ENCODE results near the gene ACTL8. TPM values are rescaled to one million over a fixed set of nuclear protein-coding genes. Genes with fewer than 3 reads are reported as not detected.
A peak's percentile ranks its signal among the peaks of the same experiment; 100 is the strongest.

Gene ACTL8
- total RNA-seq, 1 experiment from 2014 or later, result 0.69 TPM

- ChIA-PET POLR2A (no interaction called here), RAD21 (ENCODE audit: low non-redundant PET in 1 of 2, low total read pairs in 2 of 2, uncharacterized antibody in 2 of 2, unreplicated experiment in 2 of 2) (no interaction called here), CTCF (no interaction called here)
- DNase-seq (ENCODE audit: low read depth, low spot score) (no peak), ATAC-seq (peak; percentile 30; the same call in 1 of the 2 replicates)
- no TSS peak for BruUV-seq (replicated peaks)
- intact Hi-C loops (cut with micrococcal nuclease), result no loop called here
- Histone ChIP-seq H3K4me2 (ENCODE audit: low read length) (peak overlapping the region; percentile 23; the same call in 1 of the 2 replicates), H3K27me3 (ENCODE audit: insufficient read depth, low read length) (no peaks in the 10 kb centered on the region), H3K9me3 (ENCODE audit: control insufficient read depth in 1 of 2, insufficient read depth in 1 of 2, low read depth in 1 of 2, low read length in 2 of 2) (no peaks in the 10 kb centered on the region), H3K4me1 (ENCODE audit: control insufficient read depth in 1 of 2, insufficient read depth in 2 of 2, low read length in 2 of 2) (peaks cover 0 to 9% of the 10 kb centered on the region in 2 experiments; a peak in 1 of 4 replicates), H3K9ac (ENCODE audit: low read length) (no peak overlapping the region), H4K20me1 (ENCODE audit: insufficient read depth) (no peaks in the 10 kb centered on the region), H3K36me3 (ENCODE audit: control insufficient read depth in 1 of 2, insufficient read depth in 2 of 2, low read length in 2 of 2) (no peaks in the 10 kb centered on the region), H3K9me2 (ENCODE audit: insufficient read depth) (no peaks in the 10 kb centered on the region), H3K79me2 (ENCODE audit: insufficient read depth, low read length) (no peaks in the 10 kb centered on the region), H3K4me3 (replicated peaks in 1 of 2; ENCODE audit: low read depth in 1 of 2, low read length in 2 of 2) (no peak overlapping the region), H3K27ac (ENCODE audit: low read depth, low read length) (no peak overlapping the region), H2AFZ (ENCODE audit: low read depth, low read length, poor library complexity, severe bottlenecking) (no peak overlapping the region)
- TF ChIP-seq SP1 (IDR thresholded peaks at IDR 0.05; ENCODE audit: low read depth) (no peak), POLR2AphosphoS5 (IDR thresholded peaks at IDR 0.05; ENCODE audit: low read depth, low read length) (no peak), POLR2A (IDR thresholded peaks at IDR 0.05; ENCODE audit: borderline replicate concordance, extremely low read depth, insufficient read depth, insufficient read length) (no peak), CEBPB (IDR thresholded peaks at IDR 0.05; ENCODE audit: low read depth) (peak; percentile 84), FOSL1 (IDR thresholded peaks at IDR 0.05; ENCODE audit: low read depth) (0 out of 2 replicates have a peak, but pooled peaks have one; percentile 24), TCF7L2 (IDR thresholded peaks at IDR 0.05; ENCODE audit: borderline replicate concordance, extremely low read depth, insufficient read depth, insufficient read length) (no peak), JUND (IDR thresholded peaks at IDR 0.05) (0 out of 2 replicates have a peak, but pooled peaks have one; percentile 10), MAX (IDR thresholded peaks at IDR 0.05) (no peak)
Observed at GRCh38 chr1:17865912-17866739, 111.0 kb downstream of the ACTL8 start.

GRCh38 chr1:17866740-17867029, 111.6 kb downstream of the ACTL8 start:
- DNase-seq (ENCODE audit: low read depth, low spot score), result no peak
- BruUV-seq (replicated peaks), result no TSS peak
- Histone ChIP-seq H3K4me1 (ENCODE audit: control insufficient read depth in 1 of 2, insufficient read depth in 2 of 2, low read length in 2 of 2) (peaks cover 0 to 9% of the 10 kb centered on the region in 2 experiments; a peak in 1 of 4 replicates), H3K36me3 (ENCODE audit: control insufficient read depth in 1 of 2, insufficient read depth in 2 of 2, low read length in 2 of 2) (no peaks in the 10 kb centered on the region), H3K9ac (ENCODE audit: low read length) (no peak overlapping the region), H3K4me3 (replicated peaks in 1 of 2; ENCODE audit: low read depth in 1 of 2, low read length in 2 of 2) (no peak overlapping the region), H3K27ac (ENCODE audit: low read depth, low read length) (no peak overlapping the region), H3K4me2 (ENCODE audit: low read length) (0 out of 2 replicates have a peak overlapping the region, but pooled peaks have one; percentile 23), H3K9me3 (ENCODE audit: control insufficient read depth in 1 of 2, insufficient read depth in 1 of 2, low read depth in 1 of 2, low read length in 2 of 2) (no peaks in the 10 kb centered on the region), H4K20me1 (ENCODE audit: insufficient read depth) (no peaks in the 10 kb centered on the region), H3K9me2 (ENCODE audit: insufficient read depth) (no peaks in the 10 kb centered on the region), H3K79me2 (ENCODE audit: insufficient read depth, low read length) (no peaks in the 10 kb centered on the region), H2AFZ (ENCODE audit: low read depth, low read length, poor library complexity, severe bottlenecking) (no peak overlapping the region), H3K27me3 (ENCODE audit: insufficient read depth, low read length) (no peaks in the 10 kb centered on the region)
- CTCF ChIA-PET, result no interaction called here
- RAD21 ChIA-PET (ENCODE audit: low non-redundant PET in 1 of 2, low total read pairs in 2 of 2, uncharacterized antibody in 2 of 2, unreplicated experiment in 2 of 2), result no interaction called here
- TF ChIP-seq FOSL1 (IDR thresholded peaks at IDR 0.05; ENCODE audit: low read depth) (no peak), ELF1 (IDR thresholded peaks at IDR 0.05; ENCODE audit: borderline replicate concordance, low read depth) (no peak), RAD21 (IDR thresholded peaks at IDR 0.05; ENCODE audit: low read depth) (no peak), MAX (IDR thresholded peaks at IDR 0.05) (no peak), SP1 (IDR thresholded peaks at IDR 0.05; ENCODE audit: low read depth) (no peak), ZBTB33 (IDR thresholded peaks at IDR 0.05; ENCODE audit: extremely low read depth, insufficient replicate concordance, low read length) (no peak), EZH2phosphoT487 (IDR thresholded peaks at IDR 0.05; ENCODE audit: borderline replicate concordance) (no peak), JUND (IDR thresholded peaks at IDR 0.05) (no peak), CEBPB (IDR thresholded peaks at IDR 0.05; ENCODE audit: low read depth) (no peak), TCF7L2 (IDR thresholded peaks at IDR 0.05; ENCODE audit: borderline replicate concordance, extremely low read depth, insufficient read depth, insufficient read length) (no peak), EZH2 (IDR thresholded peaks at IDR 0.05) (no peak), EGR1 (IDR thresholded peaks at IDR 0.05; ENCODE audit: low read depth) (no peak)
- no peak for ATAC-seq
- intact Hi-C loops (cut with micrococcal nuclease), result no loop called here
- POLR2A ChIA-PET, result no interaction called here
